H1 (cell line): ENCODE data around the gene OXTR. TPM values are rescaled to one million over a fixed set of nuclear protein-coding genes. Genes with fewer than 3 reads are reported as not detected.

Experiments
- CTCF ChIA-PET: fragments of 300-600 bp; sonication (Branson Sonifier 250); formaldehyde crosslinking; loops from one replicate; lab custom pipeline; 2021; ENCODE audit not compliant: partially characterized antibody; lab: Charles Lee
- POLR2A ChIA-PET: fragments of 300-600 bp; sonication (Branson Sonifier 250); formaldehyde crosslinking; loops from one replicate; lab custom pipeline; 2021; ENCODE audit warnings: inconsistent platforms; ENCODE audit not compliant: partially characterized antibody; lab: Charles Lee
- DNase-seq, 2 experiments: peaks; one replicate each; pipeline versions ENCODE4 v3.0.0 to v3.0.0-alpha.2; 2010 to 2022; ENCODE audit warnings: low spot score in 2 of 2, low read depth in 1 of 2, mixed read lengths in 1 of 2
- FAIRE-seq: peaks from 2 replicates; lab custom pipeline; 2011; peaks lifted over from hg19 to GRCh38; lab: Jason Lieb, UNC
- H2AFZ ChIP-seq: 2 replicates; pipeline ENCODE4 v1.8.1; 2012; ENCODE audit warnings: low read length, inconsistent platforms
- H2AK5ac ChIP-seq: 2 replicates; pipeline ENCODE4 v1.6.1; 2013; ENCODE audit warnings: low read depth, low read length
- H2BK120ac ChIP-seq: replicated peaks from 2 replicates; pipeline ENCODE3; 2013; ENCODE audit warnings: low read depth, low read length, inconsistent platforms
- H2BK12ac ChIP-seq: 2 replicates; pipeline ENCODE4 v1.6.1; 2013; ENCODE audit warnings: low read depth, low read length
- H2BK15ac ChIP-seq: 2 replicates; pipeline ENCODE4 v1.6.1; 2013; ENCODE audit warnings: low read length
- H2BK20ac ChIP-seq: 2 replicates; pipeline ENCODE4 v1.6.1; 2013; ENCODE audit warnings: low read length
- H2BK5ac ChIP-seq: 2 replicates; pipeline ENCODE4 v1.6.1; 2013; ENCODE audit warnings: low read depth, low read length
- H3K14ac ChIP-seq: 2 replicates; pipeline ENCODE4 v1.6.1; 2013; ENCODE audit warnings: inconsistent platforms; ENCODE audit not compliant: insufficient read length
- H3K18ac ChIP-seq: 2 replicates; pipeline ENCODE4 v1.6.1; 2013; ENCODE audit warnings: low read length; ENCODE audit errors: extremely low read depth
- H3K23ac ChIP-seq: 2 replicates; pipeline ENCODE4 v1.6.1; 2013; ENCODE audit warnings: inconsistent platforms; ENCODE audit not compliant: insufficient read length
- H3K23me2 ChIP-seq: 2 replicates; pipeline ENCODE4 v1.6.1; 2013; ENCODE audit warnings: low read depth, low read length
- H3K27ac ChIP-seq: 2 replicates; pipeline ENCODE4 v1.6.1; 2011; ENCODE audit warnings: low read depth, low read length, inconsistent platforms
- H3K27me3 ChIP-seq, 4 experiments: replicated peaks in 1 of 4; 1 replicate in 1 of 4; 2 replicates in 3 of 4; pipeline versions ENCODE4 v1.6.1 to v1.8.1; 2011 to 2013; ENCODE audit warnings: low read length in 3 of 4, mild to moderate bottlenecking in 3 of 4, inconsistent platforms in 2 of 4, mixed read lengths in 2 of 4, moderate library complexity in 1 of 4; ENCODE audit not compliant: control insufficient read depth in 3 of 4, insufficient read depth in 3 of 4; ENCODE audit errors: extremely low read depth in 1 of 4
- H3K36me3 ChIP-seq, 4 experiments: 2 replicates each; pipeline versions ENCODE4 v1.6.1 to v1.8.1; 2011 to 2013; ENCODE audit warnings: mild to moderate bottlenecking in 4 of 4, low read length in 3 of 4, moderate library complexity in 2 of 4, control low read depth in 1 of 4, inconsistent platforms in 1 of 4; ENCODE audit not compliant: insufficient read depth in 4 of 4, control insufficient read depth in 2 of 4
- H3K4ac ChIP-seq: replicated peaks from 2 replicates; pipeline ENCODE3; 2013; ENCODE audit warnings: low read length, low read depth, mixed read lengths, inconsistent platforms; ENCODE audit not compliant: insufficient read length
- H3K4me1 ChIP-seq, 4 experiments: replicated peaks in 1 of 4; 1 replicate in 1 of 4; 2 replicates in 3 of 4; pipeline versions ENCODE4 v1.6.1 to v1.8.1; 2011 to 2013; ENCODE audit warnings: low read length in 3 of 4, inconsistent platforms in 2 of 4, mixed read lengths in 1 of 4; ENCODE audit not compliant: insufficient read depth in 4 of 4, control insufficient read depth in 3 of 4
- H3K4me2 ChIP-seq, 2 experiments: 2 replicates each; pipeline versions ENCODE4 v1.6.1 to v1.8.1; 2011 to 2013; ENCODE audit warnings: low read depth in 2 of 2, low read length in 2 of 2, control low read depth in 1 of 2, inconsistent platforms in 1 of 2, mild to moderate bottlenecking in 1 of 2; ENCODE audit not compliant: insufficient read depth in 1 of 2
- H3K4me3 ChIP-seq, 4 experiments: fragments of 200-600, 300-600 bp in 1 of 4; sonication (generic), shearing (Covaris generic), sonication (Bioruptor Twin) in 1 of 4; 2 replicates each; pipeline versions ENCODE4 v1.5.1 to v1.8.1; 2011 to 2016; ENCODE audit warnings: low read length in 4 of 4, low read depth in 3 of 4, control low read depth in 2 of 4, inconsistent platforms in 2 of 4, mild to moderate bottlenecking in 2 of 4, mixed read lengths in 1 of 4, moderate library complexity in 1 of 4; ENCODE audit not compliant: insufficient read depth in 2 of 4; ENCODE audit errors: extremely low read depth in 1 of 4
- H3K56ac ChIP-seq: replicated peaks from 2 replicates; pipeline ENCODE3; 2013; ENCODE audit warnings: low read depth, mild to moderate bottlenecking, mixed read lengths, low read length, inconsistent platforms; ENCODE audit not compliant: insufficient read length
- H3K79me1 ChIP-seq: 2 replicates; pipeline ENCODE4 v1.6.1; 2013; ENCODE audit warnings: low read depth, low read length, control low read depth
- H3K79me2 ChIP-seq, 2 experiments: 2 replicates each; pipeline versions ENCODE4 v1.6.1 to v1.8.1; 2012 to 2013; ENCODE audit warnings: low read length in 2 of 2, mild to moderate bottlenecking in 2 of 2, inconsistent platforms in 1 of 2; ENCODE audit not compliant: insufficient read depth in 2 of 2, control insufficient read depth in 1 of 2
- H3K9ac ChIP-seq, 4 experiments: replicated peaks in 1 of 4; 1 replicate in 1 of 4; 2 replicates in 3 of 4; pipeline versions ENCODE4 v1.6.1 to v1.8.1; 2011 to 2013; ENCODE audit warnings: low read depth in 3 of 4, low read length in 3 of 4, control low read depth in 2 of 4, mild to moderate bottlenecking in 2 of 4, moderate library complexity in 2 of 4, inconsistent platforms in 1 of 4; ENCODE audit errors: extremely low read depth in 1 of 4
- H3K9me3 ChIP-seq, 2 experiments: 2 replicates each; pipeline versions ENCODE4 v1.6.1 to v1.8.1; 2012 to 2013; ENCODE audit warnings: mild to moderate bottlenecking in 2 of 2, moderate library complexity in 2 of 2, control low read depth in 1 of 2, inconsistent platforms in 1 of 2, low read depth in 1 of 2, low read length in 1 of 2, mixed read lengths in 1 of 2; ENCODE audit not compliant: insufficient read depth in 2 of 2
- H4K20me1 ChIP-seq, 2 experiments: replicated peaks in 1 of 2; 2 replicates each; pipeline versions ENCODE3 to v1.8.1; 2011 to 2013; ENCODE audit warnings: inconsistent platforms in 2 of 2, low read length in 2 of 2, mild to moderate bottlenecking in 1 of 2; ENCODE audit not compliant: insufficient read depth in 2 of 2, control insufficient read depth in 1 of 2
- H4K5ac ChIP-seq: 2 replicates; pipeline ENCODE4 v1.6.1; 2013; ENCODE audit warnings: low read length, low read depth, mixed read lengths, inconsistent platforms; ENCODE audit not compliant: insufficient read length
- H4K8ac ChIP-seq: 2 replicates; pipeline ENCODE4 v1.8.0; 2013; ENCODE audit warnings: mild to moderate bottlenecking, moderate library complexity, low read length, inconsistent platforms; ENCODE audit not compliant: insufficient read depth; ENCODE audit errors: extremely low read depth
- H4K91ac ChIP-seq: replicated peaks from 2 replicates; pipeline ENCODE3; 2013; ENCODE audit warnings: low read length, mixed read lengths, inconsistent platforms; ENCODE audit not compliant: insufficient read length
- RFX5 ChIP-seq: IDR thresholded peaks from 2 replicates; pipeline ENCODE4 v1.6.1; 2011; ENCODE audit warnings: low read depth, low read length, improper control_type of control experiment, borderline replicate concordance
- SUZ12 ChIP-seq: fragments of 200-600 bp; sonication (generic); IDR thresholded peaks from 2 replicates; pipeline ENCODE4 v1.6.1; 2012; ENCODE audit warnings: mild to moderate bottlenecking, inconsistent platforms, low read length, moderate library complexity, mixed read lengths
- WGBS, 2 experiments: shearing (Covaris generic) in 1 of 2; methylation state at CpG; one replicate each; pipeline versions ENCODE4 v1.1.6 to v1.1.7; 2013 to 2015; ENCODE audit warnings: low lambda C conversion rate in 2 of 2, mixed read lengths in 2 of 2, inconsistent platforms in 1 of 2, low coverage in 1 of 2, missing lambda C conversion rate in 1 of 2; ENCODE audit not compliant: insufficient replicate concordance in 2 of 2, insufficient coverage in 1 of 2, insufficient read length in 1 of 2; ENCODE audit errors: extremely low coverage in 1 of 2, missing lambda C conversion rate in 1 of 2; 5-methylcytosine and 5-hydroxymethylcytosine counted together
- polyA plus RNA-seq, 7 experiments: library from polyadenylated mRNA; depleted of rRNA in 3 of 7; stranded (reverse) in 5 of 7; unstranded in 2 of 7; fragments of >200 nt in 5 of 7; fragments of 200-250 nt in 2 of 7; gene quantifications; 1 replicate in 5 of 7; 2 replicates in 1 of 7; 4 replicates in 1 of 7; pipeline versions ENCODE4 v1.2.1 to v1.2.3, GENCODE V29; 2011 to 2013; ENCODE audit warnings: missing spikeins in 2 of 7, mixed read lengths in 2 of 7
- total RNA-seq: library from RNA; stranded (reverse); fragmentation: NEBNext Ultra II Directional; extraction: Animal tissue kit (Norgen Biotek cat#: 25700); gene quantifications from 2 replicates; pipeline ENCODE4 v1.2.1, GENCODE V29; 2021

The OXTR gene
- total and polyA plus RNA-seq, 2 of the 8 experiments (the other 6 are each of a cell fraction or from before 2014, with no cell fraction given), result 0.77 to 2.3 TPM

DNA sequence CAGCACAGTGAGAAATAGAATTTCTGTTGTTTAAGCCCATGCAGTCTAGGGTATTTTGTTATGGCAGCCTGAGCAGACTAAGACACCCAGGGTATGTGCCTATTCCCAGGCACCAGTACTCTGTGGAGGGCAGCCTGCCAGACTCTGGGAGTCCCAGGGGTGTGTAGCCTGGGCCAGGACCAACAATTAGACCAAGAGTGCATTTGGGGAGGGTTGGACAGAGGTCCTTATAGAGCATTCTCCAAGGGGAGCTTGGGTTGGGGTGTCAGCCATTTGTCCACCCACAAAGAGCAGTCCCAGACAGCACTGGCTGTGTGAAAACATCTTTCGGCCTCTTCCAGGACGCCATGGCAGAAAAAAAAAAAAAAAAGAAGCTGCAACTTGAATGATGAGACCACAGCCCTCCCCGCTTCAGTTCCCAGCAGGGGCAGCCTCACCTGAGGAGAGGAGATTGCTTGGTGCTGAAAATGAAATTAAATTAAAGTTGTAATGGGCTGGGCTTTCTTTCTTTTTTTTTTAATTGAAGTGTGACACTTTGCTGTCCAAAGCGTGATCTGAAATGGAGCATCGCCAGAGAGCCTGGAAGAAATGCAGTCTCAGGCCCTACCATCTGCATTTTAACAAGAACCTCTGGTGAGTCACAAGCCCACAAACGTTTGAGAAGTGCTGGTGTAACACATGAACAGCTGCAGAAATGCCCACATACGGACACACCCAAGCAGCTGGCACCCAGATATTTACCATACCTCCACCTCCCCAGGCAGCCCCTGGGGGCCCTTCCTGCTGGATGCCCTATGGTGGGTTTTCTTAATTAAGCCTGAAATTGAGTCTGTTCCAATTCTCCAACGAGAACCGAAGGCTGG lies 57.1 kb downstream of the OXTR start:
- Histone ChIP-seq H3K56ac (no peak overlapping the region), H4K8ac (no peak overlapping the region), H3K27me3 (peaks cover 39 to 73% (median 71%) of the 10 kb centered on the region in 4 experiments), H3K36me3 (no peaks in the 10 kb centered on the region), H3K4me3 (no peak overlapping the region), H3K4me1 (no peaks in the 10 kb centered on the region; a peak in 1 of 7 replicates), H2BK20ac (no peak overlapping the region), H3K9me3 (peaks cover 0 to 3% of the 10 kb centered on the region in 2 experiments; a peak in 1 of 4 replicates), H2BK5ac (no peak overlapping the region), H3K18ac (no peak overlapping the region), H3K14ac (no peak overlapping the region), H3K27ac (no peak overlapping the region), H2BK15ac (no peak overlapping the region), H3K23me2 (0 out of 2 replicates have a peak, but pooled peaks cover 1% of the 10 kb centered on the region), H3K79me2 (no peaks in the 10 kb centered on the region), H2BK12ac (no peak overlapping the region), H2AFZ (no peak overlapping the region), H4K20me1 (peaks cover 0 to 7% of the 10 kb centered on the region in 2 experiments), H4K5ac (no peak overlapping the region), H4K91ac (no peak overlapping the region), H3K79me1 (no peaks in the 10 kb centered on the region), H2BK120ac (no peak overlapping the region), H2AK5ac (no peak overlapping the region), H3K4me2 (no peak overlapping the region), H3K23ac (no peak overlapping the region), H3K9ac (no peak overlapping the region), H3K4ac (no peak overlapping the region)
- TF ChIP-seq SUZ12 (peak; percentile 25; the same call in 1 of the 2 replicates), RFX5 (no peak)
- CTCF ChIA-PET, result interaction anchor here (0.5 to 4.5 kb wide), 22 partner anchors 7 to 780 kb away, joined by 3 to 37 read pairs (median 4); partner anchors contain the start of genes CAV3 and OXTR
- POLR2A ChIA-PET, result no interaction called here
- no peak for DNase-seq
- WGBS, 2 experiments, result 72% methylated on average over 8 of the region's 9 CpGs; no CpG with 5 or more reads in 1 of the 2 experiments
- FAIRE-seq, result no peak
